ENCODE data around the gene AMBRA1. TPM values are rescaled to one million over a fixed set of nuclear protein-coding genes. Genes with fewer than 3 reads are reported as not detected.

AMBRA1 gene
- total RNA-seq, 2 experiments from 2014 or later = 24.6 to 30.7 TPM

- Histone ChIP-seq H3K36me3 (ENCODE audit: insufficient read depth, low read length) (no peaks in the 10 kb centered on the region; the same call in 1 of the 2 replicates), H3K9me3 (ENCODE audit: low read length) (no peaks in the 10 kb centered on the region), H3K4me1 (ENCODE audit: insufficient read depth, low read length, poor library complexity, severe bottlenecking) (peaks cover 11% of the 10 kb centered on the region), H3K4me3 (ENCODE audit: low read depth, low read length, poor library complexity, severe bottlenecking) (no peak overlapping the region), H3K79me2 (ENCODE audit: insufficient read depth, low read depth, low read length) (no peaks in the 10 kb centered on the region), H3K27ac (ENCODE audit: low read depth, low read length, poor library complexity, severe bottlenecking) (no peak overlapping the region), H3K4me2 (ENCODE audit: low read length) (no peak overlapping the region), H2AFZ (ENCODE audit: low read length) (no peak overlapping the region), H4K20me1 (ENCODE audit: insufficient read depth, low read length) (no peaks in the 10 kb centered on the region), H3K9me2 (ENCODE audit: insufficient read depth, low read length) (no peaks in the 10 kb centered on the region)
- no peak for DNase-seq (ENCODE audit: low spot score)
- TF ChIP-seq EZH2phosphoT487 (IDR thresholded peaks at IDR 0.05; ENCODE audit: borderline replicate concordance, low read depth, low read length) (no peak), CTCF (conservative IDR thresholded peaks at IDR 0.05; ENCODE audit: low read length) (no peak)
- ChIA-PET POLR2A (interaction anchor here (0.6 kb wide), 1 partner anchor 373 kb away, joined by 4 read pairs; no protein-coding TSS in a partner anchor), CTCF (ENCODE audit: unreplicated experiment) (no interaction called here)
- BruUV-seq (replicated peaks) = no TSS peak
- intact Hi-C loops (cut with micrococcal nuclease; ENCODE audit: unreplicated experiment) = no loop called here
These were observed 209.7 kb downstream of the AMBRA1 start for GRCh38 chr11:46383974-46384701.

GRCh38 chr11:46383404-46383758 lies 210.4 kb downstream of the AMBRA1 start:
- no peaks in the 10 kb centered on the region for H3K9me3 ChIP-seq (ENCODE audit: low read length)
- TF ChIP-seq CTCF (conservative IDR thresholded peaks at IDR 0.05; ENCODE audit: low read length) (0 out of 2 replicates have a peak, but pooled peaks have one; percentile 14), EZH2phosphoT487 (IDR thresholded peaks at IDR 0.05; ENCODE audit: borderline replicate concordance, low read depth, low read length) (no peak)
- no peaks in the 10 kb centered on the region for H3K79me2 ChIP-seq (ENCODE audit: insufficient read depth, low read depth, low read length)
- no peak overlapping the region for H3K4me2 ChIP-seq (ENCODE audit: low read length)
- no peak overlapping the region for H3K27ac ChIP-seq (ENCODE audit: low read depth, low read length, poor library complexity, severe bottlenecking)
- H3K4me3 ChIP-seq (ENCODE audit: low read depth, low read length, poor library complexity, severe bottlenecking) = no peak overlapping the region
- H3K4me1 ChIP-seq (ENCODE audit: insufficient read depth, low read length, poor library complexity, severe bottlenecking) = peaks cover 11% of the 10 kb centered on the region
- POLR2A ChIA-PET = no interaction called here
- CTCF ChIA-PET (ENCODE audit: unreplicated experiment) = no interaction called here
- H3K9me2 ChIP-seq (ENCODE audit: insufficient read depth, low read length) = no peaks in the 10 kb centered on the region
- no peak for DNase-seq (ENCODE audit: low spot score)
- peaks cover 3% of the 10 kb centered on the region for H3K36me3 ChIP-seq (ENCODE audit: insufficient read depth, low read length)
- H2AFZ ChIP-seq (ENCODE audit: low read length) = no peak overlapping the region
- intact Hi-C loops (cut with micrococcal nuclease; ENCODE audit: unreplicated experiment) = no loop called here
- BruUV-seq (replicated peaks) = no TSS peak
- no peaks in the 10 kb centered on the region for H4K20me1 ChIP-seq (ENCODE audit: insufficient read depth, low read length)

- Histone ChIP-seq H3K27ac (ENCODE audit: low read depth, low read length, poor library complexity, severe bottlenecking) (no peak overlapping the region), H3K4me3 (ENCODE audit: low read depth, low read length, poor library complexity, severe bottlenecking) (no peak overlapping the region), H3K9me3 (ENCODE audit: low read length) (no peaks in the 10 kb centered on the region), H3K9me2 (ENCODE audit: insufficient read depth, low read length) (no peaks in the 10 kb centered on the region), H2AFZ (ENCODE audit: low read length) (no peak overlapping the region), H3K36me3 (ENCODE audit: insufficient read depth, low read length) (peaks cover 9% of the 10 kb centered on the region), H3K4me1 (ENCODE audit: insufficient read depth, low read length, poor library complexity, severe bottlenecking) (peaks cover 11% of the 10 kb centered on the region), H4K20me1 (ENCODE audit: insufficient read depth, low read length) (no peaks in the 10 kb centered on the region), H3K4me2 (ENCODE audit: low read length) (no peak overlapping the region), H3K79me2 (ENCODE audit: insufficient read depth, low read depth, low read length) (no peaks in the 10 kb centered on the region)
- ChIA-PET POLR2A (no interaction called here), CTCF (ENCODE audit: unreplicated experiment) (no interaction called here)
- no peak for DNase-seq (ENCODE audit: low spot score)
- no TSS peak for BruUV-seq (replicated peaks)
- no peak for TF ChIP-seq EZH2phosphoT487 (IDR thresholded peaks at IDR 0.05; ENCODE audit: borderline replicate concordance, low read depth, low read length)
- peak; percentile 60 for TF ChIP-seq CTCF (conservative IDR thresholded peaks at IDR 0.05; ENCODE audit: low read length)
- intact Hi-C loops (cut with micrococcal nuclease; ENCODE audit: unreplicated experiment) = no loop called here
These were observed 211.0 kb downstream of the AMBRA1 start for GRCh38 chr11:46382646-46383403.
